ENCODE results near the gene C3orf49. TPM values are rescaled to one million over a fixed set of nuclear protein-coding genes. Genes with fewer than 3 reads are reported as not detected.

Gene C3orf49
- total RNA-seq (2014; rRNA removed; shearing (Covaris generic)) = not detected in 2 replicates

GRCh38 chr3:63819151-63819398, at the start of gene C3orf49:
Gene C3orf49, plus strand, starts transcription at chr3:63819299. Its CDS starts 173 bp downstream, at chr3:63819472.
- DNase-seq = no peak
- no peak within 1 kb of the TSS for H3K27ac ChIP-seq
- H3K9me3 ChIP-seq (replicated peaks) = no peaks in the 10 kb centered on the region
- H3K4me1 ChIP-seq = no peaks in the 10 kb centered on the region
- H3K4me3 ChIP-seq = no peak within 1 kb of the TSS
- no peaks in the 10 kb centered on the region for H3K27me3 ChIP-seq
- H3K36me3 ChIP-seq = no peaks in the 10 kb centered on the region

- H3K9me3 ChIP-seq (replicated peaks) = no peaks in the 10 kb centered on the region
- no peak overlapping the region for H3K27ac ChIP-seq
- no peaks in the 10 kb centered on the region for H3K36me3 ChIP-seq
- no peak overlapping the region for H3K4me3 ChIP-seq
- H3K27me3 ChIP-seq = no peaks in the 10 kb centered on the region
- no peaks in the 10 kb centered on the region for H3K4me1 ChIP-seq
- DNase-seq = no peak
Measured at GRCh38 chr3:63774781-63775180, 44.3 kb upstream of the C3orf49 start.

GRCh38 chr3:63779227-63779626, 39.9 kb upstream of the C3orf49 start:
- Histone ChIP-seq H3K27ac (no peak overlapping the region), H3K4me3 (no peak overlapping the region), H3K27me3 (no peaks in the 10 kb centered on the region), H3K36me3 (no peaks in the 10 kb centered on the region), H3K9me3 (replicated peaks) (no peaks in the 10 kb centered on the region), H3K4me1 (no peaks in the 10 kb centered on the region)
- DNase-seq = no peak

GRCh38 chr3:63791974-63792373, 27.1 kb upstream of the C3orf49 start:
- H3K4me1 ChIP-seq = no peaks in the 10 kb centered on the region
- no peak for DNase-seq
- H3K27ac ChIP-seq = no peak overlapping the region
- no peak overlapping the region for H3K4me3 ChIP-seq
- no peaks in the 10 kb centered on the region for H3K9me3 ChIP-seq (replicated peaks)
- no peaks in the 10 kb centered on the region for H3K27me3 ChIP-seq
- no peaks in the 10 kb centered on the region for H3K36me3 ChIP-seq

- Histone ChIP-seq H3K4me3 (no peak overlapping the region), H3K36me3 (no peaks in the 10 kb centered on the region), H3K27me3 (no peaks in the 10 kb centered on the region), H3K27ac (no peak overlapping the region), H3K4me1 (no peaks in the 10 kb centered on the region), H3K9me3 (replicated peaks) (no peaks in the 10 kb centered on the region)
- DNase-seq = no peak
Measured at GRCh38 chr3:63795438-63795837, 23.7 kb upstream of the C3orf49 start.

- DNase-seq = no peak
- H3K4me1 ChIP-seq = no peaks in the 10 kb centered on the region
- H3K27ac ChIP-seq = no peak overlapping the region
- no peaks in the 10 kb centered on the region for H3K27me3 ChIP-seq
- H3K4me3 ChIP-seq = no peak overlapping the region
- H3K36me3 ChIP-seq = no peaks in the 10 kb centered on the region
- no peaks in the 10 kb centered on the region for H3K9me3 ChIP-seq (replicated peaks)
Measured at GRCh38 chr3:63798544-63798943, 20.6 kb upstream of the C3orf49 start.

GRCh38 chr3:63798949-63799348, 20.1 kb upstream of the C3orf49 start:
- Histone ChIP-seq H3K9me3 (replicated peaks) (no peaks in the 10 kb centered on the region), H3K36me3 (no peaks in the 10 kb centered on the region), H3K4me1 (no peaks in the 10 kb centered on the region), H3K27ac (no peak overlapping the region), H3K4me3 (no peak overlapping the region), H3K27me3 (no peaks in the 10 kb centered on the region)
- peak in 1 of 2 experiments; percentile 9 for DNase-seq

- no peaks in the 10 kb centered on the region for H3K9me3 ChIP-seq (replicated peaks)
- no peak for DNase-seq
- no peak overlapping the region for H3K27ac ChIP-seq
- no peak overlapping the region for H3K4me3 ChIP-seq
- no peaks in the 10 kb centered on the region for H3K4me1 ChIP-seq
- no peaks in the 10 kb centered on the region for H3K27me3 ChIP-seq
- H3K36me3 ChIP-seq = no peaks in the 10 kb centered on the region
Measured at GRCh38 chr3:63800097-63800496, 19.0 kb upstream of the C3orf49 start.

- DNase-seq = peak; percentile 7 to 50
- no peak overlapping the region for H3K27ac ChIP-seq
- H3K27me3 ChIP-seq = no peaks in the 10 kb centered on the region
- no peaks in the 10 kb centered on the region for H3K36me3 ChIP-seq
- no peak overlapping the region for H3K4me3 ChIP-seq
- no peaks in the 10 kb centered on the region for H3K9me3 ChIP-seq (replicated peaks)
- H3K4me1 ChIP-seq = no peaks in the 10 kb centered on the region
Measured at GRCh38 chr3:63803911-63804310, 15.2 kb upstream of the C3orf49 start.

- H3K27ac ChIP-seq = no peak overlapping the region
- no peaks in the 10 kb centered on the region for H3K36me3 ChIP-seq
- no peaks in the 10 kb centered on the region for H3K4me1 ChIP-seq
- H3K27me3 ChIP-seq = no peaks in the 10 kb centered on the region
- no peak for DNase-seq
- no peaks in the 10 kb centered on the region for H3K9me3 ChIP-seq (replicated peaks)
- H3K4me3 ChIP-seq = no peak overlapping the region
Measured at GRCh38 chr3:63807961-63808565, 11.0 kb upstream of the C3orf49 start.

GRCh38 chr3:63808633-63809032, 10.5 kb upstream of the C3orf49 start:
- no peaks in the 10 kb centered on the region for H3K36me3 ChIP-seq
- H3K4me3 ChIP-seq = no peak overlapping the region
- H3K4me1 ChIP-seq = no peaks in the 10 kb centered on the region
- no peak for DNase-seq
- H3K9me3 ChIP-seq (replicated peaks) = no peaks in the 10 kb centered on the region
- no peak overlapping the region for H3K27ac ChIP-seq
- no peaks in the 10 kb centered on the region for H3K27me3 ChIP-seq

GRCh38 chr3:63809607-63810006, 9.5 kb upstream of the C3orf49 start:
- H3K36me3 ChIP-seq = no peaks in the 10 kb centered on the region
- DNase-seq = no peak
- H3K4me1 ChIP-seq = no peaks in the 10 kb centered on the region
- no peak overlapping the region for H3K4me3 ChIP-seq
- no peaks in the 10 kb centered on the region for H3K9me3 ChIP-seq (replicated peaks)
- no peaks in the 10 kb centered on the region for H3K27me3 ChIP-seq
- no peak overlapping the region for H3K27ac ChIP-seq

GRCh38 chr3:63814237-63814636, 4.9 kb upstream of the C3orf49 start:
- no peak overlapping the region for H3K4me3 ChIP-seq
- DNase-seq = no peak
- no peaks in the 10 kb centered on the region for H3K27me3 ChIP-seq
- H3K27ac ChIP-seq = no peak overlapping the region
- H3K9me3 ChIP-seq (replicated peaks) = no peaks in the 10 kb centered on the region
- H3K4me1 ChIP-seq = no peaks in the 10 kb centered on the region
- no peaks in the 10 kb centered on the region for H3K36me3 ChIP-seq

GRCh38 chr3:63817225-63817624, 1.9 kb upstream of the C3orf49 start:
- H3K36me3 ChIP-seq = no peaks in the 10 kb centered on the region
- no peaks in the 10 kb centered on the region for H3K27me3 ChIP-seq
- DNase-seq = no peak
- H3K4me3 ChIP-seq = no peak overlapping the region
- no peak overlapping the region for H3K27ac ChIP-seq
- H3K9me3 ChIP-seq (replicated peaks) = no peaks in the 10 kb centered on the region
- H3K4me1 ChIP-seq = no peaks in the 10 kb centered on the region

GRCh38 chr3:63818282-63819150, 583 bp upstream of the C3orf49 start:
- H3K4me1 ChIP-seq = no peaks in the 10 kb centered on the region
- H3K4me3 ChIP-seq = no peak overlapping the region
- H3K27me3 ChIP-seq = no peaks in the 10 kb centered on the region
- DNase-seq = peak; percentile 15 to 68
- no peak overlapping the region for H3K27ac ChIP-seq
- H3K9me3 ChIP-seq (replicated peaks) = no peaks in the 10 kb centered on the region
- no peaks in the 10 kb centered on the region for H3K36me3 ChIP-seq

- H3K4me1 ChIP-seq = no peaks in the 10 kb centered on the region
- H3K27ac ChIP-seq = no peak overlapping the region
- DNase-seq = no peak
- no peak overlapping the region for H3K4me3 ChIP-seq
- H3K27me3 ChIP-seq = no peaks in the 10 kb centered on the region
- no peaks in the 10 kb centered on the region for H3K36me3 ChIP-seq
- H3K9me3 ChIP-seq (replicated peaks) = no peaks in the 10 kb centered on the region
Measured at GRCh38 chr3:63824309-63824708, 5.2 kb downstream of the C3orf49 start.

Measured in SJCRH30 (cell line).